Osteoblast (primary cell): Measurements from ENCODE around the gene ADGRA3. TPM values are rescaled to one million over a fixed set of nuclear protein-coding genes. Genes with fewer than 3 reads are reported as not detected.

Source experiments
- DNase-seq: peaks from one replicate; pipeline ENCODE4 v3.0.0; 2011; ENCODE audit warnings: low spot score, mixed read lengths; ENCODE audit not compliant: insufficient read length; ENCODE audit errors: missing footprints
- H2AFZ ChIP-seq: 2 replicates; pipeline ENCODE4 v1.6.0; 2011; ENCODE audit warnings: mild to moderate bottlenecking, low read length
- H3K27ac ChIP-seq: 2 replicates; pipeline ENCODE4 v1.5.1; 2011; ENCODE audit warnings: mild to moderate bottlenecking, low read depth, low read length, moderate library complexity
- H3K27me3 ChIP-seq: 2 replicates; pipeline ENCODE4 v1.6.0; 2012; ENCODE audit warnings: mild to moderate bottlenecking, control low read depth, inconsistent platforms, low read length, moderate library complexity; ENCODE audit not compliant: insufficient read depth
- H3K36me3 ChIP-seq: 2 replicates; pipeline ENCODE4 v1.5.1; 2011; ENCODE audit warnings: mild to moderate bottlenecking, low read length, control low read depth, moderate library complexity; ENCODE audit not compliant: insufficient read depth
- H3K4me1 ChIP-seq: 2 replicates; pipeline ENCODE4 v1.5.1; 2011; ENCODE audit warnings: mild to moderate bottlenecking, low read length, control low read depth, moderate library complexity; ENCODE audit not compliant: insufficient read depth
- H3K4me2 ChIP-seq: 2 replicates; pipeline ENCODE4 v1.6.0; 2011; ENCODE audit warnings: mild to moderate bottlenecking, low read length; ENCODE audit not compliant: insufficient read depth
- H3K4me3 ChIP-seq: fragments of 200-600 bp; sonication (generic); 3 replicates; pipeline ENCODE4 v1.5.1; 2012; ENCODE audit warnings: mild to moderate bottlenecking, low read length, inconsistent platforms; ENCODE audit not compliant: insufficient read depth
- H3K79me2 ChIP-seq: 2 replicates; pipeline ENCODE4 v1.6.0; 2012; ENCODE audit warnings: mild to moderate bottlenecking, low read length, control low read depth, inconsistent platforms; ENCODE audit not compliant: insufficient read depth
- H3K9me3 ChIP-seq: 2 replicates; pipeline ENCODE4 v1.5.1; 2011; ENCODE audit warnings: low read depth, low read length, control low read depth
- H4K20me1 ChIP-seq: 2 replicates; pipeline ENCODE4 v1.6.0; 2012; ENCODE audit warnings: mild to moderate bottlenecking, low read length, control low read depth; ENCODE audit not compliant: insufficient read depth
- total RNA-seq: library from RNA; depleted of rRNA; stranded (reverse); fragments of >200 nt; gene quantifications from 2 replicates; pipeline ENCODE4 v1.2.3, GENCODE V29; 2012
- TF ChIP-seq, protein P1 (sequence below): IDR thresholded peaks from 2 replicates; pipeline ENCODE4 v1.5.1; 2011; ENCODE audit warnings: mild to moderate bottlenecking, low read depth, low read length, moderate library complexity; ENCODE audit errors: extremely low read depth

The ADGRA3 gene
- total RNA-seq, 1 donor, result 25.3 TPM

DNA sequence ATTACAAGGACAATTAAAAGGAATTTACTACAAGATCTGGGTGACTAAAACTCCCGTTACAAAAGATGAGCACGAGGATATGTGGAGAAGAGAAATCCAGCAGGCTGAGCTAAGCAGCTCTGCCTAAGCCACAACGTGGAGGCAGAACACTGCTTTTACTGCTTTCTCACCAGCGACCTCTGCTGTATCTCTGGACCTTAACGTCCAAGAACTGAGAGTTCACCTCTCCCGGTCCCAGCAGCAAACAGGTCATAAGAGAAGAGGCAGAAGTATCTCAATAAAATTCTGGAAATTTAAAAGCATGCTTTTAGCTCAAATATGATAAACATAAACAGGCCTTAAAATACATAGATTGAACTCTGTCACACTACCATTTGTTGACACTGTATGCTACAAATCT is 81.0 kb downstream of the ADGRA3 start:
- DNase-seq, result peak; percentile 31
- Histone ChIP-seq H3K27ac (no peak overlapping the region), H3K4me1 (no peaks in the 10 kb centered on the region), H3K4me3 (no peak overlapping the region), H4K20me1 (no peaks in the 10 kb centered on the region), H2AFZ (peak overlapping the region; percentile 51), H3K79me2 (no peaks in the 10 kb centered on the region), H3K36me3 (no peaks in the 10 kb centered on the region), H3K27me3 (no peaks in the 10 kb centered on the region), H3K4me2 (no peak overlapping the region), H3K9me3 (no peaks in the 10 kb centered on the region)
- TF ChIP-seq, protein P1, sequence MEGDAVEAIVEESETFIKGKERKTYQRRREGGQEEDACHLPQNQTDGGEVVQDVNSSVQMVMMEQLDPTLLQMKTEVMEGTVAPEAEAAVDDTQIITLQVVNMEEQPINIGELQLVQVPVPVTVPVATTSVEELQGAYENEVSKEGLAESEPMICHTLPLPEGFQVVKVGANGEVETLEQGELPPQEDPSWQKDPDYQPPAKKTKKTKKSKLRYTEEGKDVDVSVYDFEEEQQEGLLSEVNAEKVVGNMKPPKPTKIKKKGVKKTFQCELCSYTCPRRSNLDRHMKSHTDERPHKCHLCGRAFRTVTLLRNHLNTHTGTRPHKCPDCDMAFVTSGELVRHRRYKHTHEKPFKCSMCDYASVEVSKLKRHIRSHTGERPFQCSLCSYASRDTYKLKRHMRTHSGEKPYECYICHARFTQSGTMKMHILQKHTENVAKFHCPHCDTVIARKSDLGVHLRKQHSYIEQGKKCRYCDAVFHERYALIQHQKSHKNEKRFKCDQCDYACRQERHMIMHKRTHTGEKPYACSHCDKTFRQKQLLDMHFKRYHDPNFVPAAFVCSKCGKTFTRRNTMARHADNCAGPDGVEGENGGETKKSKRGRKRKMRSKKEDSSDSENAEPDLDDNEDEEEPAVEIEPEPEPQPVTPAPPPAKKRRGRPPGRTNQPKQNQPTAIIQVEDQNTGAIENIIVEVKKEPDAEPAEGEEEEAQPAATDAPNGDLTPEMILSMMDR, result peak; percentile 51

DNA sequence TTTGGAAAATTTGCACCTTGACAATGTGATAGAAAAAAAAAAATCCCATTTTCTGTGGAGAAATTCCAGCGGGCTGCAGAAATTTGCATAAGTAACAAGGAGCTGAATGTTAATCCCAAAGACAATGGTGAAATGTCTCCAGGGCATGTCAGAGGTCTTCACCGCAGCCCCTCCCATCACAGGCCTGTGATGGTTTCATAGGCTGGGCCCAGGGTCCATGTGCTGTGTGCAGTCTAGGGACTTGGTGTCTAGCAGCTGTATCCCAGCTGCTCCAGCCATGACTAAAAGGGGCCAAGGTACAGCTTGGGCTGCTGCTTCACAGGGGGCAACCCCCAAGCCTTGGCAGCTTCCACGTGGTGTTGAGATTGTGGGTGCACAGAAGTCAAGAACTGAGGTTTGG is 85.2 kb downstream of the ADGRA3 start:
- Histone ChIP-seq H3K4me1 (no peaks in the 10 kb centered on the region), H3K4me3 (no peak overlapping the region), H3K27ac (no peak overlapping the region), H2AFZ (no peak overlapping the region), H3K4me2 (no peak overlapping the region), H3K79me2 (no peaks in the 10 kb centered on the region), H3K36me3 (no peaks in the 10 kb centered on the region), H3K27me3 (no peaks in the 10 kb centered on the region), H3K9me3 (no peaks in the 10 kb centered on the region), H4K20me1 (no peaks in the 10 kb centered on the region)
- TF ChIP-seq, protein P1, result no peak
- no peak for DNase-seq

DNA sequence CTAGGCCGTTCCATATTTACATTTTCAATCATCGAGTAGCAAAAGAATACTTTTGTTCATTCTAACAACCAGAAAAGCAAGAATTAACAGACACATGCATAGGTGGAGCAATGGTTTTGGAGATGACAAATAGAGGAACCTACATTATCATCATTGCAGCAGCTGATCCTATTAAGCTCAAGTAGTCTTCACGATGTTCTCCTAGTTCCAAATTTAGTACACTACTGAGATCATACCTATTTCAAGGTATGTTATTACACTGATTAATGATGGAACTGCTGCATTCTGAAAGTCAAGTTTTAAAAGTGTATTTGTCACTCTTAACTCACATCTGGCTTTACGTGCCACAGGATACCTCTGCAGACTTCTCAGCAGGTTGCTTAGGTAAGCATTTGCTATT is 87.4 kb downstream of the ADGRA3 start:
- DNase-seq, result no peak

DNA sequence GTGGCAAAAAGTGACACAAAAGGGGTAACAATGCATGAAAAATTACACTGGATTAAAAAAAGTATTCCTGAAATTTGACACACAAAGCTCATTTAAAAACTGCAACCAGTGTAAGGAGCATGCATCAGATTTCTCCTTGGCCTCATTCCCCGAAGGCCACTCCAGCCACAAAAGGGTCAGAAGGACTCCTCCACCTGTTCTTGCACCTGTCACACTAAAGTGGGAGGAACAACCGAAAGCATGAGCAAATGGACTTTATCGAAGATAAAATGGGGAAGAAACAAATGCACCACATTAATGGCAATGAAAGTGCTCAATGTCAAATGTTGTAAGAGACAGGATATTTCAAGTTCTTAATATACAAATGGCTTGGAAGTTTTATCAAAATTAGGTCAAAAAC is 88.2 kb downstream of the ADGRA3 start:
- H3K27me3 ChIP-seq, result no peaks in the 10 kb centered on the region
- no peaks in the 10 kb centered on the region for H3K9me3 ChIP-seq
- no peaks in the 10 kb centered on the region for H4K20me1 ChIP-seq
- H3K79me2 ChIP-seq, result no peaks in the 10 kb centered on the region
- no peak overlapping the region for H3K4me3 ChIP-seq
- no peak for DNase-seq
- H3K4me2 ChIP-seq, result no peak overlapping the region
- H3K36me3 ChIP-seq, result no peaks in the 10 kb centered on the region
- H2AFZ ChIP-seq, result no peak overlapping the region
- TF ChIP-seq, protein P1, result no peak
- H3K4me1 ChIP-seq, result no peaks in the 10 kb centered on the region
- no peak overlapping the region for H3K27ac ChIP-seq

More for the DNA sequence above, 87.4 kb downstream of the ADGRA3 start:
- Histone ChIP-seq H3K36me3 (no peaks in the 10 kb centered on the region), H4K20me1 (no peaks in the 10 kb centered on the region), H3K79me2 (no peaks in the 10 kb centered on the region), H3K27ac (no peak overlapping the region), H3K4me3 (no peak overlapping the region), H3K4me1 (no peaks in the 10 kb centered on the region), H2AFZ (no peak overlapping the region), H3K27me3 (no peaks in the 10 kb centered on the region), H3K9me3 (no peaks in the 10 kb centered on the region), H3K4me2 (no peak overlapping the region)
- TF ChIP-seq, protein P1, result no peak
